Measurements from ENCODE around the gene PLPP1. TPM values are rescaled to one million over a fixed set of nuclear protein-coding genes. Genes with fewer than 3 reads are reported as not detected.

The PLPP1 gene
- total RNA-seq, 2 donors from 2014 or later = 29.0 to 100 TPM

- Mint-ChIP-seq H3K4me1 (peaks cover 30% of the 10 kb centered on the region), H3K36me3 (ENCODE audit: low read depth) (no peaks in the 10 kb centered on the region), H3K27ac (no peak overlapping the region), H3K27me3 (ENCODE audit: insufficient read depth) (no peaks in the 10 kb centered on the region), H3K4me3 (no peak overlapping the region), H3K9me3 (no peaks in the 10 kb centered on the region)
- TF ChIP-seq, protein P1, sequence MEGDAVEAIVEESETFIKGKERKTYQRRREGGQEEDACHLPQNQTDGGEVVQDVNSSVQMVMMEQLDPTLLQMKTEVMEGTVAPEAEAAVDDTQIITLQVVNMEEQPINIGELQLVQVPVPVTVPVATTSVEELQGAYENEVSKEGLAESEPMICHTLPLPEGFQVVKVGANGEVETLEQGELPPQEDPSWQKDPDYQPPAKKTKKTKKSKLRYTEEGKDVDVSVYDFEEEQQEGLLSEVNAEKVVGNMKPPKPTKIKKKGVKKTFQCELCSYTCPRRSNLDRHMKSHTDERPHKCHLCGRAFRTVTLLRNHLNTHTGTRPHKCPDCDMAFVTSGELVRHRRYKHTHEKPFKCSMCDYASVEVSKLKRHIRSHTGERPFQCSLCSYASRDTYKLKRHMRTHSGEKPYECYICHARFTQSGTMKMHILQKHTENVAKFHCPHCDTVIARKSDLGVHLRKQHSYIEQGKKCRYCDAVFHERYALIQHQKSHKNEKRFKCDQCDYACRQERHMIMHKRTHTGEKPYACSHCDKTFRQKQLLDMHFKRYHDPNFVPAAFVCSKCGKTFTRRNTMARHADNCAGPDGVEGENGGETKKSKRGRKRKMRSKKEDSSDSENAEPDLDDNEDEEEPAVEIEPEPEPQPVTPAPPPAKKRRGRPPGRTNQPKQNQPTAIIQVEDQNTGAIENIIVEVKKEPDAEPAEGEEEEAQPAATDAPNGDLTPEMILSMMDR (conservative IDR thresholded peaks at IDR 0.05) = no peak
- H3K4me1 ChIP-seq (ENCODE audit: control insufficient read depth, insufficient read depth, low read length) = peaks cover 7% of the 10 kb centered on the region
- no peak overlapping the region for H3K4me3 ChIP-seq (ENCODE audit: low read length)
- DNase-seq = no peak
- no peaks in the 10 kb centered on the region for H3K27me3 ChIP-seq (ENCODE audit: control insufficient read depth, insufficient read depth, low read length, poor library complexity, severe bottlenecking)
- no peaks in the 10 kb centered on the region for H3K36me3 ChIP-seq (ENCODE audit: control insufficient read depth, insufficient read depth, low read length)
- WGBS, 2 experiments (ENCODE audit: insufficient coverage in 1 of 2, insufficient read length in 1 of 2) = 95 to 100% methylated on average over 1 to 3 of the region's 3 CpGs
- H3K27ac ChIP-seq (ENCODE audit: low read depth, low read length) = no peak overlapping the region
- H3K9ac ChIP-seq (ENCODE audit: extremely low read depth, low read length, poor library complexity, severe bottlenecking) = no peak overlapping the region
- no peaks in the 10 kb centered on the region for H3K9me3 ChIP-seq (ENCODE audit: control insufficient read depth, low read length)
These were observed 34.7 kb upstream of the PLPP1 start for GRCh38 chr5:55569513-55569865.

DNA sequence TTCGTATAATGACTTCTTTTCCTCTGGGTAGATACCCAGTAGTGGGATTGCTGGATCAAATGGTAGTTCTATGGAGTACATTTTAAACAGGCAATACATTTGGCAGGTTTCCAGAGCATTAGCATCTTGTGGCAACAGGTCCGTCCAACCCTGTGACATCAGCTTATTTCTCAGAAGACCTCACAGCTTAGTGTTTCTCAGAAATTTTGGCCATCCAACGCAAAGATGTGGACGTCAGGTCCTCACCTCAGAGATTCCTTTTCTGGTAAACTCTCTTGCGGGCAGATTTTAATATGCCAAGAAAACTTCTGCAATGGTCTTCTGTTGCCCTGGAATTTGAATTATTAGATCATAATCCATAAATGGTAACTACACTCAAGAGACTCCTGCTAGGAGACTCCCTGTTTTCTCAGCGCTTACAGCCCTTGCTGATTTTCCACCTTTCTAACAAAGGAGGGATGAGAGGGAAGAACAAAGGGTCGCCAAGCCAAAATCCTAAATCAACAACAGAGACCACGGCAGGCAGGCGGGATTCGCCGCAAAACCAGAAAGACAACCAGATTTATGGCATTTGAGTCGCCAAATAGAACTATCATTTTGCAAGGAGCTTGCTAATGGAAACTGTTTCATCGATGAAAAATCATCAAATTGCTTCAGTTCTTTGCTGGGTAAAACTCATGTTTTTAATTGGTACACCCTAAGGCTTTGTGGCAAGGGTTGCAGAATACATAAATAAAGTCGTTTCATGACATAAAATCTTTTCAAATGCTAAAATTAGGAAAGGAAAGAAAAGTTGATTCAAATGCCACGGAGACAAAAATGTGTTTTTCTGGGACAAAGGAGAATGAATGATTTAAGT lies 34.1 kb upstream of the PLPP1 start:
- H3K27me3 Mint-ChIP-seq (ENCODE audit: insufficient read depth) = no peaks in the 10 kb centered on the region
- H3K4me3 Mint-ChIP-seq = no peak overlapping the region
- no peaks in the 10 kb centered on the region for H3K9me3 Mint-ChIP-seq
- no peaks in the 10 kb centered on the region for H3K9me3 ChIP-seq (ENCODE audit: control insufficient read depth, low read length)
- peaks cover 7% of the 10 kb centered on the region for H3K4me1 ChIP-seq (ENCODE audit: control insufficient read depth, insufficient read depth, low read length)
- H3K27ac Mint-ChIP-seq = peak overlapping the region; percentile 70
- 84 to 94% methylated on average over 11 to 15 of the region's 15 CpGs for WGBS, 2 experiments (ENCODE audit: insufficient coverage in 1 of 2, insufficient read length in 1 of 2)
- H3K9ac ChIP-seq (ENCODE audit: extremely low read depth, low read length, poor library complexity, severe bottlenecking) = no peak overlapping the region
- no peak overlapping the region for H3K27ac ChIP-seq (ENCODE audit: low read depth, low read length)
- H3K4me1 Mint-ChIP-seq = peaks cover 30% of the 10 kb centered on the region
- no peaks in the 10 kb centered on the region for H3K36me3 Mint-ChIP-seq (ENCODE audit: low read depth)
- TF ChIP-seq, protein P1 (conservative IDR thresholded peaks at IDR 0.05) = no peak
- H3K27me3 ChIP-seq (ENCODE audit: control insufficient read depth, insufficient read depth, low read length, poor library complexity, severe bottlenecking) = no peaks in the 10 kb centered on the region
- H3K36me3 ChIP-seq (ENCODE audit: control insufficient read depth, insufficient read depth, low read length) = no peaks in the 10 kb centered on the region
- DNase-seq = no peak
- H3K4me3 ChIP-seq (ENCODE audit: low read length) = no peak overlapping the region

DNA sequence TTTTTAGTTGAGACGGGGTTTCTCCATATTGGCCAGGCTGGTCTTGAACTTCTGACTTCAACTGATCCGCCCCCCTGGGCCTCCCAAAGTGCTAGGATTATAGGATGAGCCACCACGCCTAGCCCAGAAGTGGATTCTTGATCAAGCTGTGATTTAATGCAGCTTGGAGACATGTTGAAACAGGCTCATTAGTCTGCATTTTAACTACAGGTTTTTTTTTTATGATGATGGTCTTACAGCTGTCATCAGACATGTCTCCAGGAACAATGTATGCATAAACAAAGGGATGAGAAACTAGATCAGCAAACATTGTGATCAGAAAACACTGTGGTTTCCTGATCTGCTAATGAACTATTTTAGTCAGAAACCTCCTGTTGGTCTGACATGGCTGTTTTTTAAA lies 30.0 kb upstream of the PLPP1 start:
- no peak overlapping the region for H3K4me3 ChIP-seq (ENCODE audit: low read length)
- H3K4me3 Mint-ChIP-seq = no peak overlapping the region
- H3K4me1 Mint-ChIP-seq = peaks cover 12% of the 10 kb centered on the region
- no peak overlapping the region for H3K9ac ChIP-seq (ENCODE audit: extremely low read depth, low read length, poor library complexity, severe bottlenecking)
- H3K27me3 Mint-ChIP-seq (ENCODE audit: insufficient read depth) = no peaks in the 10 kb centered on the region
- no peak for DNase-seq
- peaks cover 7% of the 10 kb centered on the region for H3K4me1 ChIP-seq (ENCODE audit: control insufficient read depth, insufficient read depth, low read length)
- 81 to 94% methylated on average over 2 to 3 of the region's 3 CpGs for WGBS, 2 experiments (ENCODE audit: insufficient coverage in 1 of 2, insufficient read length in 1 of 2)
- H3K9me3 Mint-ChIP-seq = no peaks in the 10 kb centered on the region
- H3K27me3 ChIP-seq (ENCODE audit: control insufficient read depth, insufficient read depth, low read length, poor library complexity, severe bottlenecking) = no peaks in the 10 kb centered on the region
- H3K27ac Mint-ChIP-seq = no peak overlapping the region
- H3K9me3 ChIP-seq (ENCODE audit: control insufficient read depth, low read length) = no peaks in the 10 kb centered on the region
- TF ChIP-seq, protein P1 (conservative IDR thresholded peaks at IDR 0.05) = no peak
- no peak overlapping the region for H3K27ac ChIP-seq (ENCODE audit: low read depth, low read length)
- H3K36me3 ChIP-seq (ENCODE audit: control insufficient read depth, insufficient read depth, low read length) = no peaks in the 10 kb centered on the region
- H3K36me3 Mint-ChIP-seq (ENCODE audit: low read depth) = no peaks in the 10 kb centered on the region
